PC-3 (cell line): ENCODE measurements around the gene SH3RF3. TPM values are rescaled to one million over a fixed set of nuclear protein-coding genes. Genes with fewer than 3 reads are reported as not detected.
"Not testable (repeated sequence)": the region's sequence is repeated elsewhere in the genome, so short reads cannot be mapped to it uniquely, and the experiment has no call there.

Experiments
- ATAC-seq: fragments of 200-7000 bp; cut with Tn5 transposase; 2 replicates; pipeline ENCODE4 v1.9.1; 2020; ENCODE audit warnings: mild to moderate bottlenecking, moderate library complexity
- BruUV-seq: library from RNA; stranded (reverse); fragments of 400-500 nt; replicated peaks from 2 replicates; lab custom pipeline; 2021; lab: Mats Ljungman, UMichigan
- CTCF ChIA-PET: fragments of 300-600 bp; sonication (Branson Sonifier 250); formaldehyde crosslinking; loops from one replicate; lab custom pipeline; 2022; ENCODE audit warnings: antibody characterized with exemption; lab: Charles Lee
- POLR2A ChIA-PET: fragments of 300-600 bp; sonication (Branson Sonifier 250); formaldehyde crosslinking; loops from one replicate; lab custom pipeline; 2022; ENCODE audit warnings: antibody characterized with exemption; ENCODE audit not compliant: unreplicated experiment; lab: Charles Lee
- DNase-seq: peaks from one replicate; pipeline ENCODE4 v3.0.0-alpha.2; 2015
- H2AFZ ChIP-seq: fragments of 300-600 bp; sonication (generic); 2 replicates; pipeline ENCODE4 v1.6.0; 2016; ENCODE audit warnings: antibody characterized with exemption, low read length
- H3F3A ChIP-seq: fragments of 300-600 bp; sonication (generic); one replicate; pipeline ENCODE4 v1.6.0; 2017; ENCODE audit warnings: antibody characterized with exemption, low read length, control low read depth, mild to moderate bottlenecking; ENCODE audit not compliant: unreplicated experiment
- H3K27ac ChIP-seq: fragments of 300-600 bp; sonication (generic); 2 replicates; pipeline ENCODE4 v1.5.1; 2016; ENCODE audit warnings: mild to moderate bottlenecking, low read length
- H3K27me3 ChIP-seq: fragments of 300-600 bp; sonication (generic); 2 replicates; pipeline ENCODE4 v1.6.1; 2016; ENCODE audit warnings: low read length, mixed read lengths
- H3K36me3 ChIP-seq: fragments of 300-600 bp; sonication (generic); 2 replicates; pipeline ENCODE4 v1.6.1; 2016; ENCODE audit warnings: low read depth, mixed run types, low read length, mixed read lengths
- H3K4me1 ChIP-seq: fragments of 300-600 bp; sonication (generic); 2 replicates; pipeline ENCODE4 v1.5.1; 2016; ENCODE audit warnings: low read length; ENCODE audit not compliant: insufficient read depth
- H3K4me2 ChIP-seq: fragments of 300-600 bp; sonication (generic); 2 replicates; pipeline ENCODE4 v1.6.0; 2016; ENCODE audit warnings: low read length
- H3K4me3 ChIP-seq: fragments of 300-600 bp; sonication (generic); 2 replicates; pipeline ENCODE4 v1.5.1; 2016; ENCODE audit warnings: mild to moderate bottlenecking, low read length, mixed read lengths
- H3K79me2 ChIP-seq: fragments of 300-600 bp; sonication (generic); 2 replicates; pipeline ENCODE4 v1.6.1; 2017; ENCODE audit warnings: low read length, mixed read lengths
- H3K9ac ChIP-seq: fragments of 300-600 bp; sonication (generic); 2 replicates; pipeline ENCODE4 v1.6.0; 2016; ENCODE audit warnings: mild to moderate bottlenecking, low read length
- H3K9me2 ChIP-seq: fragments of 300-600 bp; sonication (generic); replicated peaks from 2 replicates; pipeline ENCODE4 v1.6.1; 2016; ENCODE audit warnings: mixed run types, low read length, mixed read lengths
- H3K9me3 ChIP-seq: fragments of 300-600 bp; sonication (generic); 2 replicates; pipeline ENCODE4 v1.6.1; 2016; ENCODE audit warnings: low read length, mixed read lengths
- H4K20me1 ChIP-seq: fragments of 300-600 bp; sonication (generic); 2 replicates; pipeline ENCODE4 v1.6.1; 2016; ENCODE audit warnings: low read length, mixed read lengths
- EZH2 ChIP-seq: fragments of 300-600 bp; sonication (generic); IDR thresholded peaks from one replicate; pipeline ENCODE4 v1.6.1; 2017; ENCODE audit warnings: antibody characterized with exemption, mild to moderate bottlenecking, low read length; ENCODE audit not compliant: unreplicated experiment
- EZH2phosphoT487 ChIP-seq: fragments of 300-600 bp; sonication (generic); IDR thresholded peaks from 2 replicates; pipeline ENCODE4 v1.6.1; 2018; ENCODE audit warnings: mild to moderate bottlenecking, antibody characterized with exemption, low read length, borderline replicate concordance
- intact Hi-C: fragments of 100-400 bp; cut with micrococcal nuclease; formaldehyde crosslinking; loops from 2 replicates; pipeline ENCODE4 v1.9.0; 2023
- total RNA-seq: library from RNA; depleted of rRNA; stranded (reverse); fragments of >200 nt; gene quantifications from 2 replicates; pipeline ENCODE4 v1.2.3, GENCODE V29; 2014
- TF ChIP-seq, protein P1 (sequence below): fragments of 300-600 bp; sonication (generic); conservative IDR thresholded peaks from 2 replicates; pipeline ENCODE4 v1.5.1; 2017; ENCODE audit warnings: antibody characterized with exemption, low read depth, mild to moderate bottlenecking, low read length

Gene SH3RF3
- total RNA-seq, 1 experiment from 2014 or later = 11.7 TPM

DNA sequence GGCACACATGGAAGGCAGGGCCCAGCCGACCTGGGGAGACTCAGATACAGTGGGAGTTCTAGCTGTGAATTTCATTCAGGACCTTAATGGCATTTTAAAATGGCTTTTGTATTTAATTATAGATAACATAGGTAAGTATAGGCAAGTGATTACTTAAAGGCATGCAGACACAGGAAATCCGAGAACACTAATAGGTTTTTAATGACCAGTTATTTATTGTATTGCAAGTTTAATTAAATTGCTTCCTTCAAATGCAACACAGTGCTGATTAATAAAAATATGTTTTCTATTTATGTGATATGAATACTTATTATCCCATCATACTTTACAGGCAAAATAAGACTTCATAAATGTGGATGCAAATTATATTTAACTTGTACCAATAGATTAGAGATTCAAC is 19.7 kb upstream of the SH3RF3 start:
- Histone ChIP-seq H3K4me3 (no peak overlapping the region), H3K9me3 (no peaks in the 10 kb centered on the region), H2AFZ (peak overlapping the region; percentile 32; the same call in 1 of the 2 replicates), H4K20me1 (no peaks in the 10 kb centered on the region), H3K4me1 (no peaks in the 10 kb centered on the region), H3K27ac (no peak overlapping the region), H3K27me3 (no peaks in the 10 kb centered on the region), H3F3A (no peaks in the 10 kb centered on the region), H3K9ac (no peak overlapping the region), H3K4me2 (no peak overlapping the region), H3K9me2 (no peaks in the 10 kb centered on the region), H3K36me3 (no peaks in the 10 kb centered on the region), H3K79me2 (no peaks in the 10 kb centered on the region)
- no TSS peak for BruUV-seq
- DNase-seq (no peak), ATAC-seq (no peak; the same call in 1 of the 2 replicates)
- TF ChIP-seq EZH2phosphoT487 (no peak), EZH2 (no peak)
- TF ChIP-seq, protein P1, sequence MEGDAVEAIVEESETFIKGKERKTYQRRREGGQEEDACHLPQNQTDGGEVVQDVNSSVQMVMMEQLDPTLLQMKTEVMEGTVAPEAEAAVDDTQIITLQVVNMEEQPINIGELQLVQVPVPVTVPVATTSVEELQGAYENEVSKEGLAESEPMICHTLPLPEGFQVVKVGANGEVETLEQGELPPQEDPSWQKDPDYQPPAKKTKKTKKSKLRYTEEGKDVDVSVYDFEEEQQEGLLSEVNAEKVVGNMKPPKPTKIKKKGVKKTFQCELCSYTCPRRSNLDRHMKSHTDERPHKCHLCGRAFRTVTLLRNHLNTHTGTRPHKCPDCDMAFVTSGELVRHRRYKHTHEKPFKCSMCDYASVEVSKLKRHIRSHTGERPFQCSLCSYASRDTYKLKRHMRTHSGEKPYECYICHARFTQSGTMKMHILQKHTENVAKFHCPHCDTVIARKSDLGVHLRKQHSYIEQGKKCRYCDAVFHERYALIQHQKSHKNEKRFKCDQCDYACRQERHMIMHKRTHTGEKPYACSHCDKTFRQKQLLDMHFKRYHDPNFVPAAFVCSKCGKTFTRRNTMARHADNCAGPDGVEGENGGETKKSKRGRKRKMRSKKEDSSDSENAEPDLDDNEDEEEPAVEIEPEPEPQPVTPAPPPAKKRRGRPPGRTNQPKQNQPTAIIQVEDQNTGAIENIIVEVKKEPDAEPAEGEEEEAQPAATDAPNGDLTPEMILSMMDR = no peak
- intact Hi-C loops = no loop called here
- ChIA-PET POLR2A (no interaction called here), CTCF (no interaction called here)

DNA sequence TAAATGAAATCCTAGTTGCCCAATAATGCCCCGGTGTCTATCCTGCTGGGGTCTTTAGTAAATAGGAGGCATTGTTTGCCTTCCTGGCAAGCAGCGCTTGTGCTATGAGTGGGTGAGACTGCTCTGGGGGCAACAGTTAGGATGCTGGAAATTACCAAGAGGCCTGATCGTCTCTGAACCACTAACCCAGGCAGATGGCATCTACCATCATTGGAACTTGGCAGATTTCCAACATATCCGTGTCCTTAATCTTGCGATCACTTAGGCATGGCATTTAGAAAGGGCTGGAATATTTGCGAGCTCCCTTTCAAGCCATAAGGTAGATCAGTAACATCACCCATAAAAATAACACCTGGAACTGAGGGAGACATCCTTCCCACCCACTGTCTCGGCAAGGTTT is 18.8 kb upstream of the SH3RF3 start:
- BruUV-seq = no TSS peak

DNA sequence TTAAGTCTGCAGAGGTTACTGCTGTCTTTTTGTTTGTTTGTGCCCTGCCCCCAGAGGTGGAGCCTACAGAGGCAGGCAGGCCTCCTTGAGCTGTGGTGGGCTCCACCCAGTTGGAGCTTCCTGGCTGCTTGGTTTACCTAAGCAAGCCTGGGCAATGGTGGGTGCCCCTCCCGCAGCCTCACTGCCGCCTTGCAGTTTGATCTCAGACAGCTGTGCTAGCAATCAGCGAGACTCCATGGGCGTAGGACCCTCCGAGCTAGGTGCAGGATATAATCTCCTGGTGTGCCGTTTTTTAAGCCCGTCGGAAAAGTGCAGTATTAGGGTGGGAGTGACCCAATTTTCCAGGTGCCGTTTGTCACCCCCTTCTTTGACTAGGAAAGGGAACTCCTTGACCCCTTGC is 11.8 kb upstream of the SH3RF3 start:
- H4K20me1 ChIP-seq, H3K4me3 ChIP-seq, H2AFZ ChIP-seq, H3K9ac ChIP-seq, H3K27me3 ChIP-seq, H3K9me3 ChIP-seq, ATAC-seq, H3K36me3 ChIP-seq, H3K27ac ChIP-seq, POLR2A ChIA-PET, DNase-seq, CTCF ChIA-PET, BruUV-seq, H3F3A ChIP-seq, H3K79me2 ChIP-seq, H3K9me2 ChIP-seq, H3K4me2 ChIP-seq, intact Hi-C loops: not testable (repeated sequence)
- peaks cover 19% of the 10 kb centered on the region for H3K4me1 ChIP-seq

More for the DNA sequence above, 18.8 kb upstream of the SH3RF3 start:
- H3K9me3 ChIP-seq = no peaks in the 10 kb centered on the region
- DNase-seq = no peak
- ChIA-PET POLR2A (no interaction called here), CTCF (no interaction called here)
- H4K20me1 ChIP-seq = no peaks in the 10 kb centered on the region
- no peaks in the 10 kb centered on the region for H3K9me2 ChIP-seq
- H3K27ac ChIP-seq = no peak overlapping the region
- no peak overlapping the region for H3K9ac ChIP-seq
- H3F3A ChIP-seq = no peaks in the 10 kb centered on the region
- ATAC-seq = no peak
- intact Hi-C loops = no loop called here
- H3K79me2 ChIP-seq = no peaks in the 10 kb centered on the region
- H3K4me3 ChIP-seq = no peak overlapping the region
- no peaks in the 10 kb centered on the region for H3K36me3 ChIP-seq
- H3K4me1 ChIP-seq = no peaks in the 10 kb centered on the region
- H3K4me2 ChIP-seq = no peak overlapping the region
- H3K27me3 ChIP-seq = no peaks in the 10 kb centered on the region
- H2AFZ ChIP-seq = no peak overlapping the region
- TF ChIP-seq EZH2 = no peak
- no peak for TF ChIP-seq EZH2phosphoT487
- TF ChIP-seq, protein P1 = no peak
